ENCODE data around the gene WDFY3. TPM values are rescaled to one million over a fixed set of nuclear protein-coding genes. Genes with fewer than 3 reads are reported as not detected.

WDFY3 gene
- total and polyA plus RNA-seq, 9 donors: 13.2 to 90.0 (median 77.4) TPM

DNA sequence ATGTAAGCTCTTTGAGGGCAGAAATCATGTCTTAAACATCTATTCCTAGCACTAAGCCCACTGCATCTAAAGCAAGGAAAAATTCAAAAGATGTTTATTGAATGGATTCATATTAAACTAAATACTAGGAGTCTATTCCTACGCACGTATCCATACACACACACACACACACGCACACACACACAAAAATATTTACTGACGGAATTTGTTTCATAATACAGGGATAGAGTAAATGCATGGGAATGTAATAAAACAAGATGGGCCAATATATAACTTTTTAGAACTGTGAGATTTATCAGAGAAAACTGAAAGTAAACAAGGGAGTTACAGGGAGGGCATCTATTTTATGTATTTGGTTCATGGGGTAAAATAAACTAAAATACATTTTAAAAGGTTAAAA is 57.6 kb downstream of the WDFY3 start:
- Histone ChIP-seq H3K27ac (no peak overlapping the region), H3K27me3 (no peaks in the 10 kb centered on the region), H3K36me3 (no peaks in the 10 kb centered on the region), H3K4me3 (no peak overlapping the region), H3K4me1 (ENCODE audit: insufficient read depth) (peaks cover 7% of the 10 kb centered on the region), H3K9me3 (no peaks in the 10 kb centered on the region)
- WGBS, 3 donors: 42 to 64% (median 53%) methylated on average over 4 of the region's 4 CpGs
- no peak for DNase-seq
- no peak for TF ChIP-seq POLR2A (IDR thresholded peaks at IDR 0.05)
- TF ChIP-seq, protein P1, sequence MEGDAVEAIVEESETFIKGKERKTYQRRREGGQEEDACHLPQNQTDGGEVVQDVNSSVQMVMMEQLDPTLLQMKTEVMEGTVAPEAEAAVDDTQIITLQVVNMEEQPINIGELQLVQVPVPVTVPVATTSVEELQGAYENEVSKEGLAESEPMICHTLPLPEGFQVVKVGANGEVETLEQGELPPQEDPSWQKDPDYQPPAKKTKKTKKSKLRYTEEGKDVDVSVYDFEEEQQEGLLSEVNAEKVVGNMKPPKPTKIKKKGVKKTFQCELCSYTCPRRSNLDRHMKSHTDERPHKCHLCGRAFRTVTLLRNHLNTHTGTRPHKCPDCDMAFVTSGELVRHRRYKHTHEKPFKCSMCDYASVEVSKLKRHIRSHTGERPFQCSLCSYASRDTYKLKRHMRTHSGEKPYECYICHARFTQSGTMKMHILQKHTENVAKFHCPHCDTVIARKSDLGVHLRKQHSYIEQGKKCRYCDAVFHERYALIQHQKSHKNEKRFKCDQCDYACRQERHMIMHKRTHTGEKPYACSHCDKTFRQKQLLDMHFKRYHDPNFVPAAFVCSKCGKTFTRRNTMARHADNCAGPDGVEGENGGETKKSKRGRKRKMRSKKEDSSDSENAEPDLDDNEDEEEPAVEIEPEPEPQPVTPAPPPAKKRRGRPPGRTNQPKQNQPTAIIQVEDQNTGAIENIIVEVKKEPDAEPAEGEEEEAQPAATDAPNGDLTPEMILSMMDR (IDR thresholded peaks at IDR 0.05): no peak
- TF ChIP-seq EP300 (IDR thresholded peaks at IDR 0.05): no peak
- intact Hi-C loops (cut with DNase I): no loop called here

DNA sequence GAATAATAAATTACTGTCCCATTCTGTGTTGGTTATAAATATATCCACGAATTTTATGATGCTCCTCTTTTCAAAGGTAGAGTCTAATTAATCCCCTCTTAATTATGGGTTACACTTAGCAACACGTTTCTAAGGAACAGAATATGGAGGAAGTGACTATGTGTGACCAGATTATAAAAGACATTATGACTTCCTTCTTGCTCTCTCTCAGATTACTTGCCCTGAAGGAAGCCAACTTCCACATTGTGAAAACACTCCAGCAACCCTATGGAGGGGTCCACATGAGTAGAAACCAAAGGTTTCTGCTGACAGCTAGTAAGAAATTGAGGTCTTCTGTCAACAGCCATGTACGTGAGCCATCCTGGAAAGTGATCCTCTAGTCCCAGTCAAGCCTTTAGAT is 59.3 kb downstream of the WDFY3 start:
- no peak overlapping the region for H3K4me3 ChIP-seq
- no peak for DNase-seq

DNA sequence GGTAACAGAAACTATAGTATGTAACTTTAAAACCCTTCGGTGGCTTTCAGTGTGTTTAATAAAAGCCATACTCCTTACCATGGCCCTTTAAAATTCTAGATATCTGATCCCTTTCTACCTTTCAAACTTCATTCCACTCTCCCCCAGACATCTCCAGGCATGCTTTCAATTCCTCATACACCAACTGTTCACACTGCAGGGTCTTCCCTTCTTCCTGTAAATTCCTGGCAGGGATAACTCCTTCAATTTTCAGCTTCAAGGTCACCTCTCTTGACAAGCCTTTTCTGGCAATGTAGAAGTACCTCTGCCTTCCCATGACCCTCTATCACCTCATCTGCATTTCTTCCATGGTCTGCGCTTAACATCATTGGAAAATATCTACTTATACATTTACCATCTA is 60.8 kb downstream of the WDFY3 start:
- TF ChIP-seq, protein P1 (IDR thresholded peaks at IDR 0.05): no peak
- TF ChIP-seq EP300 (IDR thresholded peaks at IDR 0.05) (no peak), POLR2A (IDR thresholded peaks at IDR 0.05) (no peak)
- no peak overlapping the region for H3K4me3 ChIP-seq
- H3K9me3 ChIP-seq: no peaks in the 10 kb centered on the region
- intact Hi-C loops (cut with DNase I): no loop called here
- DNase-seq: no peak
- no peaks in the 10 kb centered on the region for H3K36me3 ChIP-seq
- H3K27ac ChIP-seq: no peak overlapping the region
- H3K4me1 ChIP-seq (ENCODE audit: insufficient read depth): peaks cover 9% of the 10 kb centered on the region
- no peaks in the 10 kb centered on the region for H3K27me3 ChIP-seq
- WGBS, 3 donors: 59 to 77% (median 65%) methylated on average over 2 of the region's 2 CpGs

More for the DNA sequence above, 59.3 kb downstream of the WDFY3 start:
- intact Hi-C loops (cut with DNase I): no loop called here
- no peaks in the 10 kb centered on the region for H3K27me3 ChIP-seq
- no peaks in the 10 kb centered on the region for H3K36me3 ChIP-seq
- H3K9me3 ChIP-seq: no peaks in the 10 kb centered on the region
- WGBS, 3 donors: 87 to 90% (median 88%) methylated on average over 3 of the region's 3 CpGs
- TF ChIP-seq POLR2A (IDR thresholded peaks at IDR 0.05) (no peak), EP300 (IDR thresholded peaks at IDR 0.05) (no peak)
- TF ChIP-seq, protein P1 (IDR thresholded peaks at IDR 0.05): no peak
- H3K4me1 ChIP-seq (ENCODE audit: insufficient read depth): peaks cover 9% of the 10 kb centered on the region
- no peak overlapping the region for H3K27ac ChIP-seq

DNA sequence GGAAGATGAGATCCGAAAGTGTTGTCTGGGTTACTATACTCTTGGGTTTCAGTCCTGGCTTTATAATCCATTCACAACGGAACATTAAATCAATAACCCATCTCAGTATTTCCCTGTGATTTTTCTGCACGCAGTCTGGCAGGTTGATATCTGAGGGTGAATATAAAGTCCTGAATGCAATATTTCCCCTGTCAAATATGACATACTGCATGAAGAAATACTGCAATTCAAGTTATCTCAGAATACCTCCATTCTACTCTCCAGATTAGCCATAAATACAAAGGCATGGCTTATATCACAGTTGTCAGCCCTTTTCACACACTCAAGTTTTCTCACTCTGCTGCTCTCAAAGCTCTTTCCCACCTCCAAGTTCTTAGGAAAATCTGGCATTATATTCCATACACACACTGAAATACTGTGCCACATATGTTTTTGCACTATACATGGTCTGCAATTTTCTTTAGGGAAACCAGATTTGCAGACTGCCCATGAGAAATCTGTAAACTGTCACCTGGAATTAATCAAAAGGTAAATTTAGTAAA is 64.7 kb downstream of the WDFY3 start:
- Histone ChIP-seq H3K36me3 (no peaks in the 10 kb centered on the region), H3K4me3 (no peak overlapping the region), H3K27me3 (no peaks in the 10 kb centered on the region), H3K9me3 (no peaks in the 10 kb centered on the region), H3K4me1 (ENCODE audit: insufficient read depth) (peaks cover 5% of the 10 kb centered on the region), H3K27ac (no peak overlapping the region)
- intact Hi-C loops (cut with DNase I): no loop called here
- 86 to 92% (median 91%) methylated on average over 3 of the region's 3 CpGs for WGBS, 3 donors
- no peak for DNase-seq
- TF ChIP-seq POLR2A (IDR thresholded peaks at IDR 0.05) (no peak), EP300 (IDR thresholded peaks at IDR 0.05) (no peak)
- TF ChIP-seq, protein P1 (IDR thresholded peaks at IDR 0.05): no peak
